ENCODE data around the gene GLRX. TPM values are rescaled to one million over a fixed set of nuclear protein-coding genes. Genes with fewer than 3 reads are reported as not detected.

Gene GLRX
- total and polyA plus RNA-seq, 2 of the 13 experiments (the other 11 are each of a cell fraction or from before 2014, with no cell fraction given) = 63.8 to 499 TPM

DNA sequence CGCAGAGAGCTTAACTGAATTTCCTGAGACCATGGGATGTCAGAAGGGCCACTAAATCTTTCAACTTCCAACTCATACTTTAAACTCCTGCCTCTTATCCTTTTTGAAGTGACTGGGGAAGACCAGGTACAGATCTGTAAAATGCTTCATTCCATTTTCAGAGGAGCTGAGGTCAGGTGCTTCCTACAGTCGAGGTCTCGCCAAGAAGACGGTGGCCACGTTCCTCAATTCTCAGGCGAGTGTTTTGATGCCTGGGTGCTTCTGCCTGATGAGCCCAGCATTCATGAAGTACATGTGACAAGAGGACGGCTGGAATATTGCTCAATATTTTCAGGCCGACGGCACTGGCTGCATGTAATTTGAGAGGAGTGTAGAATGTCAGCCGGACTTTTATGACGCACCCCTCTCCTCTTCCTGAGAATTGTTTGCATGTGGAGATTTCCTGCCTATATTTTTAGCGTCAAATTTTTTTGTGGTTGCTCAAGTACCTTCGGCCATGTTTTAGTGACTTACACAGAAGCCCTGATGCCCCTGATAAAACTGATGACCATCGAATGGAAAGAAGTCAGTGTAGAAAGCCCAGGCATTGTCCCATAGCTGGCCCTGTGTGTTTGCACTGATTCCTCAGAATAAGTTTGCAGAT, 38.8 kb upstream of the GLRX start (continued):
- TF ChIP-seq ZNF350 (CRISPR knock-in tag; IDR thresholded peaks at IDR 0.05; ENCODE audit: borderline replicate concordance, low read depth) (peak; percentile 66), ZNF329 (CRISPR knock-in tag; IDR thresholded peaks at IDR 0.05; ENCODE audit: low read depth) (no peak), ZSCAN29 (CRISPR knock-in tag; conservative IDR thresholded peaks at IDR 0.05) (no peak), NR2C2 (CRISPR knock-in tag; IDR thresholded peaks at IDR 0.05; ENCODE audit: borderline replicate concordance) (no peak), ZNF234 (CRISPR knock-in tag; conservative IDR thresholded peaks at IDR 0.05) (no peak), FOXJ3 (CRISPR knock-in tag; IDR thresholded peaks at IDR 0.05; ENCODE audit: borderline replicate concordance) (peak; percentile 20; the same call in 1 of the 2 replicates), ZFP1 (CRISPR knock-in tag; IDR thresholded peaks at IDR 0.05) (no peak), ZNF781 (CRISPR knock-in tag; IDR thresholded peaks at IDR 0.05; ENCODE audit: borderline replicate concordance, not compliant biosample characterization) (no peak), ZNF569 (CRISPR knock-in tag; IDR thresholded peaks at IDR 0.05; ENCODE audit: borderline replicate concordance) (no peak), ZNF142 (CRISPR knock-in tag; IDR thresholded peaks at IDR 0.05) (no peak; the same call in 1 of the 2 replicates), ZNF292 (CRISPR knock-in tag; IDR thresholded peaks at IDR 0.05; ENCODE audit: borderline replicate concordance, low read depth) (peak; percentile 73), ATF4 (CRISPR knock-in tag; IDR thresholded peaks at IDR 0.05) (0 out of 4 replicates have a peak, but pooled peaks of 1 of the 2 experiments have one; percentile 40), ZFP36L2 (CRISPR knock-in tag; IDR thresholded peaks at IDR 0.05) (no peak), ZNF564 (CRISPR knock-in tag; IDR thresholded peaks at IDR 0.05) (no peak; the same call in 1 of the 2 replicates), SETDB1 (CRISPR knock-in tag; IDR thresholded peaks at IDR 0.05; ENCODE audit: borderline replicate concordance) (no peak), ZNF704 (CRISPR knock-in tag; IDR thresholded peaks at IDR 0.05; ENCODE audit: borderline replicate concordance) (no peak), FOXP4 (CRISPR knock-in tag; IDR thresholded peaks at IDR 0.05) (peak; percentile 76), MAFF (IDR thresholded peaks at IDR 0.05; ENCODE audit: low read depth, low read length) (no peak), TCF7 (IDR thresholded peaks at IDR 0.05; ENCODE audit: low read depth) (peak; percentile 20; the same call in 1 of the 2 replicates)

All from HepG2 (cell line).